WTC11 (cell line): Measurements from ENCODE around the gene SCG5. TPM values are rescaled to one million over a fixed set of nuclear protein-coding genes. Genes with fewer than 3 reads are reported as not detected.

Source experiments
- AFF4 ChIP-seq: sonication (generic); formaldehyde crosslinking; IDR thresholded peaks from 2 replicates; pipeline ENCODE4 v1.8.1; 2023; ENCODE audit warnings: mild to moderate bottlenecking, missing genetic modification reagents, borderline replicate concordance
- ATF2 ChIP-seq: sonication (generic); formaldehyde crosslinking; IDR thresholded peaks from 2 replicates; pipeline ENCODE4 v1.8.1; 2022; ENCODE audit warnings: low read depth, missing genetic modification reagents, borderline replicate concordance
- CREM ChIP-seq: sonication (generic); formaldehyde crosslinking; IDR thresholded peaks from 2 replicates; pipeline ENCODE4 v1.8.1; 2022; ENCODE audit warnings: mild to moderate bottlenecking, missing genetic modification reagents, moderate library complexity
- NFYB ChIP-seq: sonication (generic); formaldehyde crosslinking; conservative IDR thresholded peaks from 2 replicates; pipeline ENCODE4 v1.8.0; 2022; ENCODE audit warnings: low read depth, missing genetic modification reagents
- NR2C2 ChIP-seq: sonication (generic); formaldehyde crosslinking; IDR thresholded peaks from 2 replicates; pipeline ENCODE4 v1.8.0; 2022; ENCODE audit warnings: mild to moderate bottlenecking, missing genetic modification reagents
- PREB ChIP-seq: sonication (generic); formaldehyde crosslinking; IDR thresholded peaks from 2 replicates; pipeline ENCODE4 v1.8.1; 2022; ENCODE audit warnings: mild to moderate bottlenecking, missing genetic modification reagents, moderate library complexity, borderline replicate concordance
- RELA ChIP-seq: sonication (generic); formaldehyde crosslinking; IDR thresholded peaks from 2 replicates; pipeline ENCODE4 v1.8.1; 2022; ENCODE audit warnings: missing genetic modification reagents, mild to moderate bottlenecking, borderline replicate concordance
- SOX15 ChIP-seq: fragments of 250-450 bp; sonication (Bioruptor Pico); IDR thresholded peaks from 2 replicates; pipeline ENCODE4 v1.9.0; 2021; ENCODE audit warnings: mild to moderate bottlenecking
- ZMAT4 ChIP-seq: fragments of 250-450 bp; sonication (Bioruptor Pico); IDR thresholded peaks from 2 replicates; pipeline ENCODE4 v1.9.0; 2021; ENCODE audit warnings: mild to moderate bottlenecking
- ZNF425 ChIP-seq: fragments of 250-450 bp; sonication (Bioruptor Pico); conservative IDR thresholded peaks from 2 replicates; pipeline ENCODE4 v1.9.0; 2021; ENCODE audit warnings: mild to moderate bottlenecking
- ZNF532 ChIP-seq: fragments of 250-450 bp; sonication (Bioruptor Pico); IDR thresholded peaks from 2 replicates; pipeline ENCODE4 v1.9.0; 2021; ENCODE audit warnings: mild to moderate bottlenecking, borderline replicate concordance
- ZNF671 ChIP-seq: fragments of 250-450 bp; sonication (Bioruptor Pico); IDR thresholded peaks from 2 replicates; pipeline ENCODE4 v1.8.0; 2021; ENCODE audit warnings: mild to moderate bottlenecking
- total RNA-seq: library from RNA; stranded (reverse); gene quantifications from 3 replicates; pipeline ENCODE4 v1.2.3, GENCODE V29; 2021

SCG5 gene
- total RNA-seq, 1 experiment from 2014 or later, result 14.2 TPM

- TF ChIP-seq ATF2 (CRISPR knock-in tag) (no peak), ZNF425 (CRISPR knock-in tag) (no peak), ZNF671 (CRISPR knock-in tag) (no peak), AFF4 (CRISPR knock-in tag) (no peak), ZNF532 (CRISPR knock-in tag) (no peak), NFYB (CRISPR knock-in tag) (no peak), NR2C2 (CRISPR knock-in tag) (no peak), RELA (CRISPR knock-in tag) (no peak), PREB (CRISPR knock-in tag) (no peak), CREM (CRISPR knock-in tag) (no peak), ZMAT4 (CRISPR knock-in tag) (no peak), SOX15 (CRISPR knock-in tag) (no peak)
Observed at GRCh38 chr15:32715276-32715675, 73.8 kb downstream of the SCG5 start (continued).
